HG02678 (cell line): Measurements from ENCODE around the gene CKAP4.
"Not testable (repeated sequence)": the region's sequence is repeated elsewhere in the genome, so short reads cannot be mapped to it uniquely, and the experiment has no call there.

Experiments used
- ATAC-seq: cut with Tn5 transposase; IDR thresholded peaks from one replicate; pipeline ENCODE4 v1.9.1; 2021; ENCODE audit warnings: mild to moderate bottlenecking, moderate library complexity; ENCODE audit not compliant: unreplicated experiment

The CKAP4 gene, protein sequence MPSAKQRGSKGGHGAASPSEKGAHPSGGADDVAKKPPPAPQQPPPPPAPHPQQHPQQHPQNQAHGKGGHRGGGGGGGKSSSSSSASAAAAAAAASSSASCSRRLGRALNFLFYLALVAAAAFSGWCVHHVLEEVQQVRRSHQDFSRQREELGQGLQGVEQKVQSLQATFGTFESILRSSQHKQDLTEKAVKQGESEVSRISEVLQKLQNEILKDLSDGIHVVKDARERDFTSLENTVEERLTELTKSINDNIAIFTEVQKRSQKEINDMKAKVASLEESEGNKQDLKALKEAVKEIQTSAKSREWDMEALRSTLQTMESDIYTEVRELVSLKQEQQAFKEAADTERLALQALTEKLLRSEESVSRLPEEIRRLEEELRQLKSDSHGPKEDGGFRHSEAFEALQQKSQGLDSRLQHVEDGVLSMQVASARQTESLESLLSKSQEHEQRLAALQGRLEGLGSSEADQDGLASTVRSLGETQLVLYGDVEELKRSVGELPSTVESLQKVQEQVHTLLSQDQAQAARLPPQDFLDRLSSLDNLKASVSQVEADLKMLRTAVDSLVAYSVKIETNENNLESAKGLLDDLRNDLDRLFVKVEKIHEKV

DNA sequence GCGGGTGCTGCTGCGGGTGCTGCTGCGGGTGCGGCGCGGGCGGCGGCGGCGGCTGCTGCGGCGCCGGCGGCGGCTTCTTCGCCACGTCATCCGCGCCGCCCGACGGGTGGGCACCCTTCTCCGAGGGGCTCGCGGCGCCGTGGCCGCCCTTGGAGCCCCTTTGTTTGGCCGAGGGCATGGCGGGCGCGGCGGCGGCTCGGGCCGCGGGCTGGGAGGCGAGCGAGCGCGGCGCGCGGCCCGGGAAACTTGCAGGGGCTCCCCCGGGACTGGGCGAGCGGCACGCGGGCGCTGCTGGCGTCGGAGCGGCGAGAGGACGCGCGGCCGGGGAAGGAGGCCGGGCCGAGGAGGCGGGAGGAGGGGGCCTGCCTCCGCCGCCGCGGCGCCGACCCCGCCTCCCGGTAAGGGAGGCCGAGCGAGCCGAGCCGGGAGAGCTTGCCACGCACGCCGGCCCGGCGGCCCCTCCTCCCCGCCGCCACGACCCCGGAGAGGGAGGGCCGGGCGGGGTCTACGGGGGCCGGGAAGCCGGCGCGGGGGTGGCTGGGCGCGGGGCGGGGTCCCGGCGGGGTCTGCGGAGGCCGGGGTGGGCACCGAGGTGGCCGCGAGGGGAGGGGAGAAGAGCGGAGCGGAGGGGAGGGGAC lies at the start of gene CKAP4:
TSS of gene CKAP4 (minus strand) at position 347 of the 638 bp plus-strand sequence. CDS start at position 178, 169 bp downstream.
- peak; percentile 59 for ATAC-seq

DNA sequence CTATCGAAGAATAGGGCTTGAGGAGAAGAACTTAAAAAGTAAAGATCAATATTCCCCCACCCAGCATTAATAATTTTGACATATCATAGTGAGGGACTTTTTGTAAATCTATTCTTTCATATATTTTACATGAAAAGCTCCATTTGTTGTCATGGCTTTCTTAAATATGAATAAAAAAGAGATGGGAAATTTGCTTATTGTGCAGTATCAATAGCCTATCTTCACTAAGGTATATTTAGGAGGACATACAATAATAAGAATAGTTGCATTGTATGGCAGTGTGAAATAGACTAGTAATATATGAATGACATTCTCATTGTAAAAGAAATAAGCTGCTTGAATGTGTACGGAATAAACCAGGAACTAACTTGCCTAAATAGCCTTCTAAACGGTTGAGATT lies 49.3 kb upstream of the CKAP4 start:
- no peak for ATAC-seq

DNA sequence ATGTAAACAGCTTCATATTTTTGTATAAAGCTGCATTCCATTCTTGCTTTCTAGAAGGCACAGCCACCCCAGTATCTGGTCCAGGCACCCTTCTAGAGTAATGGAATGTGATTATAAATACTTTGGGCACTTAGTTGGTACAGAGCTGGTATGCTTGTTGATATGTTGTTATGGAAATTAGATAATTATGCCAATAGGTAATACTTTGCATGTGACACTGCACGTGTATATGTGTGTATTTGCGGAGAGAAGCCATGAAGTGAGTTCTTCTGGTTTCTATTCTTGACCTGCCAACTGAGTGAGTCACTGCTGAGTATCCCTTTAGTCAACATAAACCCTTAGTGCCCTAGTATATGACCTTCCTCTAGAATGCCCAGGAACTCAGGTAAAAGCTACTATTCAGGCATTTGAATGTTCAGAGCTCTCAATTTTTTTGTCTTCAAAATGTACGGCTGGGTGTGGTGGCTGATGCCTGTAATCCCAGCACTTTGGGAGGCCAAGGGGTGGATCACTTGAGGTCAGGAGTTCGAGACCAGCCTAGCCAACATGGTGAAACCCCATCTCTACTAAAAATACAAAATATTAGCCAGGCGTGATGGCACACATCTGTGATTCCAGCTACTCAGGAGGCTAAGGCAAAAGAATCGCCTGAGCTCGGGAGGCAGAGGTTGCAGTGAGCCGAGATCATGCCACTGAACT lies 48.5 kb upstream of the CKAP4 start:
- no peak for ATAC-seq

DNA sequence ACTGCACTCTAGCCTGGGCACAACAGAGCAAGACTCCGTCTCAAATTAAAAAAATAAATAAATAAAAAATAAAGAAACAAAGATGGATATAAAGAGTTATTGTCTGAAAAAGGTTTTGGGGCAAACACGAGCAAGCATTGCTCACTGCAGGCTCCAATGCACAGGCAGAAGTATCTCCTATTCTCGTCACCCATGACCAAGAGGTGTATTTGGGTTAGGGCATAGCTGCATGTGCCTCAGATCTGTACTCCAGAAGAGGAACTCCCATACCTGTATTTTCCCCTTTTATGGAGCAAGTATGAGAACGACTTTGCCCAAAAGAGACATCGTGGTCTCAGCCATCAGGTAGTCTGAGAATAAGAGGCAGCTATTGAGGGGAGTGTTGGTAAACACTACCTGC lies 44.5 kb upstream of the CKAP4 start:
- no peak for ATAC-seq

DNA sequence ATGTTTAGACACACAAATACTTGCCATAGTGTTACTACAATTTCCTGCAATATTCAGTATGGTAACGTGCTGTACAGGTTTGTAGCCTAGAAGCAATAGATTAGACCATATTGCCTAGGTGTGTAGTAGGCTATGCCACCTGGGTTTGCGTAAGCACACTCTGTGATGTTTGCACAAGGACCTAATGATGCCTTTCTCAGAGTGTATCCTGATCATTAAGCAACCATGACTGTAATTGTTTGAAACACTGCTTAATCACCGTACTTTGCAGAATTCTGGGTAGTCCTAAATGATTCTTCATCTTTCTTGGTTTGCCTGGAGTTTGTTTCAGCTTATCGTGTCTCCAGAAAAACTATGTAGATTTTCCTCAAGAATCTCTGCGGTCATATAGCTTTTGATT lies 43.5 kb upstream of the CKAP4 start:
- no peak for ATAC-seq

DNA sequence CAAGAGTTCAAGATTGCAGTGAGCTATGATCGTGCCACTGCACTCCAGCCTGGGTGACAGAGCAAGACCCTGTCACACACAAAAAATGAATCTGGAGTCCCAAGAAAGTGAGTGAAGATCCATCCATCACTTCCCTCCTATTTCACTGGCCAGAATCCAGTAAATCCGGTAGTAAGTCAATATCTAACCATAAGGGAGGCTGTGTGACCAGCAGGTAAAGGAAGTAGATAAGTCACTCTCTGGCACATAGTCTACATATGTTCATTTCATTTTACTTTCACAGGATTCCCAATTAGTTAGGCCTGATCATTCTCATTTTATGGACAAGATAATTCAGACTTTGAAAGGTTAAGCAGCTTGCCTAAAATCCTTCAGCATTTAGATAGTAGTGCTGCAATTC lies 42.8 kb upstream of the CKAP4 start:
- ATAC-seq = no peak

DNA sequence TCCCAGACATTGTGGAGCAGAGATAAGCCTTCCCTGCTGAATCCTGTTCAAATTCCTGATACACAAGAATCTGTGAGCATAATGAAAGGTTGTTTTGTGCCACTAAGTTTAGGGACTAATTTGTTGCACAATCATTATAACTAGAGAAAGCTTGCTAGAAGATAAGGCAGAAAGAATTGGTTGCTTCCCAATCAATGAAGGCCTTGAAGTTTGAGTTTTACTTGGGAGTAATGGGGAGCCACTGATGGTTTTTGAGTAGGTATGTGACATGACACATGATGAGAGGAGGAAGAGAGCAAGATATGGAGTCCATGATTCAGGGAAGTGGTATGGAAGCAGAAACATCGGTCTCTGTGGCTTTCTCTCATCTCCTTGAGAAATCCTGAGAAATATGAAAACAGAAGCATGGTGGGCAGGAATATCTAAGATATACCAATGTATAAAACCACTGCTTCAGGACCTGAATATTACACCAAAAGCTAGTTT lies 41.4 kb upstream of the CKAP4 start:
- no peak for ATAC-seq

DNA sequence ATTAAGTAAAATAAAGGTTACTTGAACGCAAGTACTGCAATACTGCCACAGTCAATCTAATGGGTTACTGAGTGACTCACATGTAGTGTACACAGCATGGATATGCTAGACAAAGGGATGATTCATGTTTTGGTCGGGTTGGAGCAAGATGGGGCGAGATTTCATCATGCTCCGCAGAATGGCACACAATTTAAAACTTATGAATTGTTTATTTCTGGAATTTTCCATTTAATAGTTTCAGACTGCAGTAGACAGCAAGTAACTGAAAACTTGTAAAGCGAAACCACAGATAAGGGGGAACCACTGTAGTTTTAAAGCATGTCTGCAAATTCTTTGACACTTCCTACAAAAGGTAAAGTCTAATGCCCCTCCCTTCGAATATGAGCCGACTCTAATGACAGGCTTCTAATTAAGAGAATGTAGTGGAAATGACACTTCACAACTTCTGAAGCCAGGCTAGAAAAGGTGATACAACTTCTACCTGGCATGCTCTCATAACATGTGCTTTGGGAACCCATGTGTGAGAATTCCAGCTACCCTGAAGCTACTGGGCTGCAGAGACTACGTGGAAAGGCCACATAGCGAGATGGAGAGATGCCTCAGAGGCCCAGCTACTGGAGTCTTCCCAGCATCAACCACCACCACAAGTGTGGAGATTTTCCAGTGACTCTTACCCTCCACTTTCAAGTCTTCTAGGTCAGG lies 40.8 kb upstream of the CKAP4 start:
- no peak for ATAC-seq

DNA sequence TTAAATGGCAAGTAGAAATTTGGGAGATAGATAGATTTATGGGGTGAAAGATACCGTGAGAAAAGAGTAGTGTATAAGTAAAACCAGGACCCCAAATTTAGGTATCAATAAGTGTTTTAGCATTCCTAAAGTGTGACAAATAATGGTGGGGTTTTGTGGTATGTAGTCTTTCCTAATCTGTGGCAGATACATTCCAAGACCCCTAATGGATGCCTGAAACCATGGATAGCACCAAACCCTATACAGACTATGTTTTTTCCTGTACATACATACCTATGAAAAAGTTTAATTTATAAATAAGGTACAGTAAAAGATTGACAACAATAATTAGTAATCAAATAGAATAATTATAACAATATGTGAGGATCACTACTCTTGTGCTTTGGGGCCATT lies 40.3 kb upstream of the CKAP4 start:
- no peak for ATAC-seq

DNA sequence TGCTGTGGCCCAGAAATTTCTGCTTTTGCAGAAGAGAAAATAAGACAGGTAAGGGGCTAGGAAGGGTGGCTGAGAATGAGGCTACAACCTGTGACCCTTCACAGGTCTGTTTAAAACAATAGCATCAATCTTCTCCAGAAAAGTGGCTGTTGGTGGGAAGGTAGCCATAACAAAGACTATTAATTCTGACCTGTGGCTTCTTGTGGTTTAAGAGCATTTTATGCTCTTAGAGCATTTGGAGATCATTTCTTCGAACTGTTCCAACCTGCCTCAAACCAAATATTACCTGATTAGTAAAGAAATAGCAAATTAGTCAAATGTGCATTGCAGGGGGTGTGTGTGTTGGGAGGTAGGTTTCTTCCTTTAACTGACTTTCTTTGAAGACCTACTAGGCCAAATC lies 39.5 kb upstream of the CKAP4 start:
- ATAC-seq = no peak

DNA sequence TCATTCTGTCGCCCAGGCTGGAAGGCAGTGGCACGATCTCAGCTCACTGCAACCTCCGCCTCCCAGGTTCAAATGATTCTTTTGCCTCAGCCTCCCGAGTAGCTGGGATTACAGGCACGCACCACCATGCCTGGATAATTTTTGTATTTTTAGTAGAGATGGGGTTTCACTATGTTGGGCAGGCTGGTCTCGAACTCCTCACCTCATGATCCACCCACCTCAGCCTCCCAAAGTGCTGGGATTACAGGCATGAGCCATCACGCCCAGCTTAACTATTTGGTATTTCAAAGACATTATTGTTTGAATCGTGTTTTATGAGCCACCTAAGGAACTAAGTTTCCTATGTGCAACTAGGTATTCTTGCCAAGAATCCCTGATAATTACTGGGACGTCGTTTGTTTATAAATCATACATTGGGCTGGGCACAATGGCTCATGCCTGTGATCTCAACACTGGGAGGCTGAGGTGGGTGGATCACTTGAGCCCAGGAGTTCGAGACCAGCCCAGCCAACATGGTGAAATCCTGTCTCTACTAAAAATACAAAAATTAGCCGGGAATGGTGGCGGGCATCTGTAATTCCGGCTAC lies 38.8 kb upstream of the CKAP4 start:
- not testable (repeated sequence) for ATAC-seq

DNA sequence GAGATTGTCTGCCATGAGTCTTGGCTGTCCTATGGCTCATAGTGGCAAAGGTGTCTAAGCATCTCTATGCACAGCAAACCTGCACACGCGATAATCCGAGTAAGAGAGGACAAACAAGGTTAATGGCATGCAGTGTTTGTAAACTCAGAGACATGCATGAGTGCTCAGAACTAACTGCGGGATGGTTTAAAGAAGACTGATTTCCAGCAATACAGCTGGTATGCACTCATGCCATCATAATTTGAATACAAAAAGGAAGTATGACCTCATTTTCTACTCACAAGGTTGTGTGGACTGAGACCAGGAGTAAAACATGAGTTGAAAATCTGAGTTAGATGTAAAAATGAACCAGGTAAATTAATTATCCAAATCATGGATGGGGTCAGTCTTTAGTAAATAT lies 38.2 kb upstream of the CKAP4 start:
- ATAC-seq = no peak

DNA sequence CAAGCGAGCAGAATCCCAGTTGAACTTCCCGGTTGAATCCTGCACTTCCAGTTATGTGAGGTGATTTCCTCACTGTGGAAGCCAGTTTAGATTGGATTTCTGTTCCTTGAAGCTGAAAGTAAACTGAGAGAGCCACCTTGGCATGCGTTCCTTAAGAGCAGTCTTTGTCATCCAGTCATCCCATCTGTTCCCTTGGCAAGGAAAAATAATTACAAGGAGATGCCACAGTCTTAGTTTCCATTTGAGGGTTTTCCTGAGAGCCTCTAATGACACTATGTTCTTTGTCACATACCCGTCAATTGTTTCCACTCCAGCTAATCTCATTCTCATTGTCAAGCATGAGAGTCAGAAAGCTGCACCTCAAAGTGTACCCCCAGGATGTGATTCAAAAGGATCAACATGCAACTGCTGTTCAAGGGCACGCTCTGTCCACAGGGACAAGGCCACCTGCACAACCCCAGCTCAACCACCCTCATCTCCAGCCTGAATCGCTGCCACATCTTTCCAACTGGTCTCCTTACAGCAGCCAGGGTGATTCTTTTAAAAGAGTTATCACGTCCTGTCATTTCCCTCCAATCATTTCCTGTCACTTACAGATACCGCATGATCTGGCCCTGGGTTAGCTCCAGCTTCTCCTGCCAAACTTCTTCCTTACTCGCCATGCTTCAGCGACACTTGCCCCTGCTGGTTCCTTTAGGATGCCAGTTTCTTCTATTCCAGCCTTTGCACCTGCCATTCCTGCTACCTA lies 36.7 kb upstream of the CKAP4 start:
- no peak for ATAC-seq

DNA sequence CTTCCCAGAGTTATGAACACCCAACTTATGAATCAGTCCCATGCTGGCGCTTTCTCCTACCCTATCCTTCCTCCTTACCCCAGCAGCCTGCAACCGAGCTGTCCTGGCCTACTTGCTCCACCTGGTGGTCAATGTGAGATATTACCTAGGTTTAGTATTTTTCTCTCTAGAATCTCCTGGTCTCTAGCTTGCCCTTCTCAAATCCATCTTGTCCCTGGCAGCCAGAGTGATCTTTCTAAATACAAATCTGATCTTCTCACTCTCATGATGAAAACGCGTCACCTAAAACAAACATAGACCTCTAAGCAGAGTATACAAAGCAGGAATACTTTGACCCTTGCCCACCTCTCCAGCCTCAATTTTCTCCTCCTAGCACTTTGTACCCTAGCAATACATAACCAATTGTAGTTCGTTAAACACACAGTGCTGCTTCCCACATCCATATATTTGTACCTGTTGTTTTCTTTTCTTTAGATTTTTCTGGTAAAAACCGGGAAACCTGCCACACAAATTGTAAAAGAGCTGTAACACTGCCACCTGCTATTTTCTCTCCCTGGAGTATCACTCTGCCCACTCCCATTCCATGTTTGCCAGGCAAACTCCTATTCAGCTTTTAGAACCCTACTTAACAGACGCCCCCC lies 34.8 kb upstream of the CKAP4 start:
- no peak for ATAC-seq

DNA sequence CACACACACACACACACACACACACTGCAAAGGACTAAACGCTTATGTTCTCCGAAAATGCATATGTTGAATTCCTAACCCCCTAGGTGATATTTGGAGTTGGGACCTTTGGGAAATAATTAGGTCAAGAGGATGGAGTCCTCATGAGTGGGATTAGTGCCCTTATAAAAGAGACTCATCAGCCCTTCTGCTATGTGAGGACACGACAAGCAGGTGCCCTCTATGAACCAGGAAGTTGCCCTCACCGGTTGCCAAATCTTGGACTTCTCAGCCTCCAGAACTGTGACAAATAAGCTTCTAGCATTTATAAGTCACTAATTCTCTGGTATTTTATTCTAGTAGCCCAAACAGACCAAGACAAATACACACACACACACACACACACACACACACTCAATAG lies 34.0 kb upstream of the CKAP4 start:
- ATAC-seq = no peak

DNA sequence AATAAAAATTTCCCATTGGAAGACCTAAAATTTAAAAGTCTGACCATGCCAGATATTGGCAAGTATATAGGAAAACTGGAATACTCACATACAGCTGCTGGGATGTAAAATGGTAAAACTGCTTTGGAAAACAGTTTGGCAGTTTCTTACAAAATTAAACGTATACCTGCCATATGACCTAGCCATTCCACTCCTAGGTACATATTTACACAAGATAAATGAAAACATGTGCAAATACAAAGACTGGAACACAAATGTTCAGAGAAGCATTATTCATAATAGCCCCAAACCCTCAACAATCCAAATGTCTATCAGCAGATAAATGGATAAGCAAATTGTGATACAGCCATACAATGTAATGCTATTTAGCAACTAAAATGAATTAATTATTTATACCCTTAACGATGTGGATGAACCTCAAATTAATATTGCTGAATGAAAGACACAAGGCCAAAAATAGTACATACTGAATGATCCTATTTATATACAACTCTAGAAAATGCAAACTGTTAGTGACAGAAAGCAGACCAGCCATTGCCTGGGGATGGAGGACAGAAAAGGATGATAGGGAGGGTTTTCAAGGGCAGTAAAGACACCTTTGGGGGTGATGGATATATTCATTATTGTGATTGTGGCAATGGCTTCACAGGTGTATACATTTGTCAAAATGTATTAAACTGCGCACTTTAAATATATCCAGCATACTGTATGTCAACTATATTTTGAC lies 33.4 kb upstream of the CKAP4 start:
- ATAC-seq = no peak

DNA sequence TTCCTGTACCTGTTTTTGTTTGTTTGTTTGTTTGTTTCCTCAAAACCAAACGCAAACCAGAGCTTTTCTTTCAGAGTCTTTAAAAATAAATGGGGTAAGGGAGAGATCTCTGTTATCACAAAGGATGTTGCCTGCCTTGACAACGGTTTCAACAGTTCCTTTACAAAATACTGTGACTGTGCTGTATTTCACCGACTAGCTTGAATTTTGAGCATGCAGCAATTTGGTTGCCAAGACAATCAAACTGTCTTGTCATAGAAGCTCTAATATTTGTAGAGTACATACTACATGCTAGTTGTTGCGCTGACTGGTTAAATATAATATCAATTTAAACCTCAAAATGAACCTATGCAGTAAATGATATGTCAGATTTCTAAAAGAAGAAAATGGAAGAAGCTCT lies 32.3 kb upstream of the CKAP4 start:
- no peak for ATAC-seq

DNA sequence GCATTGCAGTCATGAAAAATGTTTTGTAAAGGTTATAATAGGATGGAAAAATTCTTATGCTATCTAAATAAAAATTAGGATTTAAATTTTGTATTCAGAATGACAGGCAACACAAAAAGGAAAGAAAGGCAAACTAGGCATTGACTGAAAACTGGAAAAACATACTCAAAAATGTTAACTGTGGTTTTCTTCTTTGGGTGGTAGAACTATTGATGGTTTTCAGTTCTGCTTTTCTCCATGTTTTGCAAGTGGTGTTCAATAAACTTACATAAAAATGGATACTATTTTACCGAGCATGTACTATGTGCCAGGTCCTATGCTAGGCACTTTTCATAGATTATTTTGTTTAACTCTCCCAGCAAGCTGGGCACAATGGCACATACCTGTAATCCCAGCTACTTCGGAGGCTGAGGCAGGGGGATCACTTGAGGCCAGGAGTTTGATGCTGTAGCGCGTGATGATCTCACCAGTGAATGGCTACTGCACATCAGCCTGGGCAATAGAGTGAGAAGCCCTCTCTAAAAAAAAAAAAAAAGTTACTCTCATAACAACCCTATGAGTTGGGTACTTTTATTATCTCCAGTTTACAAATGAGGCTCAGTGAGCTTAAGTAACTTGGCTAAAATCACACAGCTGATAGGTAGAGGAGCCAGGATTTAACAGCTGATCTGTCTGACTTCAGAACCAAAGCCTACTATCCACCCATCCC lies 28.4 kb upstream of the CKAP4 start:
- peak; percentile 64 for ATAC-seq
